Osteocyte (in vitro differentiated cells): ENCODE data around the gene RNF123. TPM values are rescaled to one million over a fixed set of nuclear protein-coding genes. Genes with fewer than 3 reads are reported as not detected.

ENCODE experiments used
- DNase-seq: peaks from one replicate; pipeline ENCODE4 v3.0.0; 2021; ENCODE audit warnings: mixed read lengths; ENCODE audit not compliant: unreplicated experiment; ENCODE audit errors: extremely low spot score
- H3K27ac Mint-ChIP-seq: one replicate; pipeline ENCODE4 v1.8.0; 2021; ENCODE audit warnings: mild to moderate bottlenecking, mixed read lengths; ENCODE audit not compliant: unreplicated experiment
- H3K27me3 Mint-ChIP-seq: one replicate; pipeline ENCODE4 v1.8.0; 2021; ENCODE audit warnings: mixed read lengths; ENCODE audit not compliant: unreplicated experiment
- H3K36me3 Mint-ChIP-seq: one replicate; pipeline ENCODE4 v1.8.0; 2021; ENCODE audit warnings: mixed read lengths; ENCODE audit not compliant: unreplicated experiment
- H3K4me1 Mint-ChIP-seq: one replicate; pipeline ENCODE4 v1.8.0; 2021; ENCODE audit warnings: mixed read lengths; ENCODE audit not compliant: unreplicated experiment
- H3K4me3 Mint-ChIP-seq: one replicate; pipeline ENCODE4 v1.8.0; 2021; ENCODE audit warnings: mild to moderate bottlenecking, moderate library complexity, mixed read lengths; ENCODE audit not compliant: unreplicated experiment
- H3K9me3 Mint-ChIP-seq: one replicate; pipeline ENCODE4 v1.8.0; 2021; ENCODE audit warnings: mixed read lengths; ENCODE audit not compliant: unreplicated experiment
- CTCF ChIP-seq: fragments of 200-600 bp; sonication (generic); IDR thresholded peaks from 2 replicates; pipeline ENCODE4 v1.5.0; 2021; ENCODE audit warnings: antibody characterized with exemption, mild to moderate bottlenecking, moderate library complexity
- total RNA-seq: library from RNA; stranded (reverse); gene quantifications from 2 replicates; pipeline ENCODE4 v1.2.1, GENCODE V29; 2021

Gene RNF123
- total RNA-seq, 1 donor from 2014 or later, result 61.0 TPM

GRCh38 chr3:49657208-49657915 lies 32.0 kb upstream of the RNF123 start:
- H3K4me1 Mint-ChIP-seq, result peaks cover 3% of the 10 kb centered on the region
- no peak overlapping the region for H3K4me3 Mint-ChIP-seq
- TF ChIP-seq CTCF, result no peak
- DNase-seq, result no peak
- no peaks in the 10 kb centered on the region for H3K9me3 Mint-ChIP-seq
- H3K27ac Mint-ChIP-seq, result no peak overlapping the region
- no peaks in the 10 kb centered on the region for H3K36me3 Mint-ChIP-seq
- no peaks in the 10 kb centered on the region for H3K27me3 Mint-ChIP-seq

GRCh38 chr3:49658711-49659110 lies 30.6 kb upstream of the RNF123 start:
- TF ChIP-seq CTCF, result no peak
- Mint-ChIP-seq H3K9me3 (no peaks in the 10 kb centered on the region), H3K4me3 (no peak overlapping the region), H3K36me3 (no peaks in the 10 kb centered on the region), H3K27me3 (no peaks in the 10 kb centered on the region), H3K4me1 (no peaks in the 10 kb centered on the region), H3K27ac (no peak overlapping the region)
- no peak for DNase-seq

GRCh38 chr3:49659756-49660155 lies 29.6 kb upstream of the RNF123 start:
- no peak for TF ChIP-seq CTCF
- H3K27ac Mint-ChIP-seq, result no peak overlapping the region
- H3K27me3 Mint-ChIP-seq, result no peaks in the 10 kb centered on the region
- H3K9me3 Mint-ChIP-seq, result no peaks in the 10 kb centered on the region
- no peak overlapping the region for H3K4me3 Mint-ChIP-seq
- H3K36me3 Mint-ChIP-seq, result no peaks in the 10 kb centered on the region
- H3K4me1 Mint-ChIP-seq, result peaks cover 2% of the 10 kb centered on the region
- no peak for DNase-seq

- no peaks in the 10 kb centered on the region for H3K27me3 Mint-ChIP-seq
- H3K36me3 Mint-ChIP-seq, result no peaks in the 10 kb centered on the region
- H3K4me1 Mint-ChIP-seq, result peaks cover 3% of the 10 kb centered on the region
- DNase-seq, result no peak
- no peaks in the 10 kb centered on the region for H3K9me3 Mint-ChIP-seq
- H3K27ac Mint-ChIP-seq, result no peak overlapping the region
- no peak overlapping the region for H3K4me3 Mint-ChIP-seq
- no peak for TF ChIP-seq CTCF
Observed at GRCh38 chr3:49661281-49661680, 28.1 kb upstream of the RNF123 start.

DNA sequence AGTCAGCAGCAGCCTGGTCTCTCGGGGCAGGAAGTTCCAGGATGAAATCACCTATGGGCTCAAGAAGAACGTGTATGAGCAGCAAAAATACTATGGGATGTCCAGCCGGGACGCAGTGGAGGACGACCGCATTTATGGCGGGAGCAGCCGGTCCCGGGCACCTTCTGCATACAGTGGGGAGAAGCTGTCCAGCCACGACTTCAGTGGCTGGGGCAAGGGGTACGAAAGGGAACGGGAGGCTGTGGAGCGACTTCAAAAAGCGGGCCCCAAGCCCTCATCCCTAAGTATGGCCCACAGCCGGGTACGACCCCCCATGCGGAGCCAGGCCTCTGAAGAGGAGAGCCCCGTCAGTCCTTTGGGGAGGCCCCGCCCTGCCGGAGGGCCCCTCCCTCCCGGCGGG lies 27.3 kb upstream of the RNF123 start:
- H3K9me3 Mint-ChIP-seq, result no peaks in the 10 kb centered on the region
- TF ChIP-seq CTCF, result no peak
- H3K36me3 Mint-ChIP-seq, result no peaks in the 10 kb centered on the region
- peaks cover 10% of the 10 kb centered on the region for H3K4me1 Mint-ChIP-seq
- H3K27ac Mint-ChIP-seq, result no peak overlapping the region
- no peak for DNase-seq
- H3K27me3 Mint-ChIP-seq, result no peaks in the 10 kb centered on the region
- H3K4me3 Mint-ChIP-seq, result no peak overlapping the region
